Endothelial cell (in vitro differentiated cells): ENCODE results near the gene PRCC. TPM values are rescaled to one million over a fixed set of nuclear protein-coding genes. Genes with fewer than 3 reads are reported as not detected.

ENCODE experiments used
- DNase-seq: peaks from one replicate; pipeline ENCODE4 v3.0.0; 2021; ENCODE audit warnings: low spot score
- H3K27ac Mint-ChIP-seq: one replicate; pipeline ENCODE4 v1.8.0; 2021; ENCODE audit warnings: mixed read lengths, inconsistent platforms; ENCODE audit not compliant: unreplicated experiment
- H3K27me3 Mint-ChIP-seq: one replicate; pipeline ENCODE4 v1.8.0; 2021; ENCODE audit warnings: mild to moderate bottlenecking, moderate library complexity, mixed read lengths, inconsistent platforms; ENCODE audit not compliant: unreplicated experiment
- H3K36me3 Mint-ChIP-seq: one replicate; pipeline ENCODE4 v1.8.0; 2021; ENCODE audit warnings: mild to moderate bottlenecking, low read depth, mixed read lengths, inconsistent platforms; ENCODE audit not compliant: unreplicated experiment
- H3K4me1 Mint-ChIP-seq: one replicate; pipeline ENCODE4 v1.8.0; 2021; ENCODE audit warnings: mild to moderate bottlenecking, mixed read lengths, inconsistent platforms; ENCODE audit not compliant: unreplicated experiment
- H3K4me3 Mint-ChIP-seq: one replicate; pipeline ENCODE4 v1.8.0; 2021; ENCODE audit warnings: mild to moderate bottlenecking, mixed read lengths, inconsistent platforms; ENCODE audit not compliant: unreplicated experiment
- H3K9me3 Mint-ChIP-seq: one replicate; pipeline ENCODE4 v1.8.0; 2021; ENCODE audit warnings: mixed read lengths, inconsistent platforms; ENCODE audit not compliant: unreplicated experiment
- total RNA-seq: library from RNA; stranded (reverse); fragmentation: NEBNext Ultra II Directional; extraction: Animal tissue kit (Norgen Biotek cat#: 25700); gene quantifications from one replicate; pipeline ENCODE4 v1.2.1, GENCODE V29; 2021; ENCODE audit not compliant: unreplicated experiment
- TF ChIP-seq, protein P1 (sequence below): fragments of 200-600 bp; sonication (generic); IDR thresholded peaks from one replicate; pipeline ENCODE4 v1.5.0; 2021; ENCODE audit warnings: antibody characterized with exemption; ENCODE audit not compliant: unreplicated experiment

PRCC gene
- total RNA-seq, 1 donor from 2014 or later: 91.9 TPM

DNA sequence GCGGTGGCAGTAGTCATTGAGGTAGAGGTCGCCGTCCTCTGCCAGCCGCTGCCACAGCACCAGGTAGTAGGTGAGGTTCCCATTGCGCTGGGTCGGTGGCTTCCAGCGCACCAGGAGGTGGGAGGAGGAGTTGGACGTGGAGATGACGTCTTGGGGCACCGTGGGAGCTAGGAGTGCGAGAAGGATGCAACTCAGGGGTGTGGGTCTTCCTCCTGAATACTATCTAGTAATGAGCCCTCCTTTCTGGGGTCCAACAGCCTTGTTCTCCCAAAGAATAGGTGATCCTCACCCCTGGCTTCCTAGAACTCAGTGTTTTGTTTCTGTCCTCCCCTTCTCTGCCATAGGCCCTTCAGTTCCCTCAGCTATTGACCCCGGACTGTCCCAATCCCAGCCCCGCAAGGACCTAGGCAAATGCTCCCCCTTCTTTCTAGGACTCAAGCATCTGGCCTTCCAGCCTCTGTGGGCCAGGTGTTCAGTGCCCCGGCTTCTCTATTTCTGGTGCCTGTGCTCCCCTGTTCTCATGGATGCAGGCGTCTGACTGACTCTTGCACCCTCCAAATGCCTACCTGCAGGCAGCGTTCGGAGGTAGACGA is 78.7 kb downstream of the PRCC start:
- no peak overlapping the region for H3K4me3 Mint-ChIP-seq
- H3K27ac Mint-ChIP-seq: no peak overlapping the region
- DNase-seq: no peak
- H3K27me3 Mint-ChIP-seq: peaks cover 45% of the 10 kb centered on the region
- peaks cover 13% of the 10 kb centered on the region for H3K4me1 Mint-ChIP-seq
- TF ChIP-seq, protein P1, sequence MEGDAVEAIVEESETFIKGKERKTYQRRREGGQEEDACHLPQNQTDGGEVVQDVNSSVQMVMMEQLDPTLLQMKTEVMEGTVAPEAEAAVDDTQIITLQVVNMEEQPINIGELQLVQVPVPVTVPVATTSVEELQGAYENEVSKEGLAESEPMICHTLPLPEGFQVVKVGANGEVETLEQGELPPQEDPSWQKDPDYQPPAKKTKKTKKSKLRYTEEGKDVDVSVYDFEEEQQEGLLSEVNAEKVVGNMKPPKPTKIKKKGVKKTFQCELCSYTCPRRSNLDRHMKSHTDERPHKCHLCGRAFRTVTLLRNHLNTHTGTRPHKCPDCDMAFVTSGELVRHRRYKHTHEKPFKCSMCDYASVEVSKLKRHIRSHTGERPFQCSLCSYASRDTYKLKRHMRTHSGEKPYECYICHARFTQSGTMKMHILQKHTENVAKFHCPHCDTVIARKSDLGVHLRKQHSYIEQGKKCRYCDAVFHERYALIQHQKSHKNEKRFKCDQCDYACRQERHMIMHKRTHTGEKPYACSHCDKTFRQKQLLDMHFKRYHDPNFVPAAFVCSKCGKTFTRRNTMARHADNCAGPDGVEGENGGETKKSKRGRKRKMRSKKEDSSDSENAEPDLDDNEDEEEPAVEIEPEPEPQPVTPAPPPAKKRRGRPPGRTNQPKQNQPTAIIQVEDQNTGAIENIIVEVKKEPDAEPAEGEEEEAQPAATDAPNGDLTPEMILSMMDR: no peak
- no peaks in the 10 kb centered on the region for H3K36me3 Mint-ChIP-seq
- no peaks in the 10 kb centered on the region for H3K9me3 Mint-ChIP-seq

DNA sequence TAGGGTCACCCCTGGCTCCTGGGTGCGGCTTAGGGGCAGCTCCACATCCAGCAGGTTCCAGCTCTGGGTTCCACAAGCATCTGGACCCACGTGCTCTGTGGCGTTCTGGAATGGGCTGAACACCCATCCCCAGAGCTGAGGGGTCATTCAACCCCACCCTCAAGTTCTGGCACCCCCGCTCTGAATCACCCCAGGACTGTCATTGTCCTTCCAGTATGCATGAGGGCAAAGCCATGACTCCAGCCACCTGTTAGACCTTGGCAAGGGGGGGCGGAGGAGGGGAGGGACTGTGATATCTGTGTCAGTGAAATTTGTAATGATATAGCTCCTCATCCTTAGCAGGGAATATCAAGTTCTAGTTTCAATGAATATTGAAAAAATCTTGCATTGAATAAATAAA is 79.3 kb downstream of the PRCC start:
- Mint-ChIP-seq H3K27me3 (peaks cover 49% of the 10 kb centered on the region), H3K9me3 (no peaks in the 10 kb centered on the region), H3K4me1 (peaks cover 13% of the 10 kb centered on the region), H3K36me3 (no peaks in the 10 kb centered on the region), H3K27ac (no peak overlapping the region), H3K4me3 (no peak overlapping the region)
- no peak for DNase-seq
- TF ChIP-seq, protein P1: no peak

DNA sequence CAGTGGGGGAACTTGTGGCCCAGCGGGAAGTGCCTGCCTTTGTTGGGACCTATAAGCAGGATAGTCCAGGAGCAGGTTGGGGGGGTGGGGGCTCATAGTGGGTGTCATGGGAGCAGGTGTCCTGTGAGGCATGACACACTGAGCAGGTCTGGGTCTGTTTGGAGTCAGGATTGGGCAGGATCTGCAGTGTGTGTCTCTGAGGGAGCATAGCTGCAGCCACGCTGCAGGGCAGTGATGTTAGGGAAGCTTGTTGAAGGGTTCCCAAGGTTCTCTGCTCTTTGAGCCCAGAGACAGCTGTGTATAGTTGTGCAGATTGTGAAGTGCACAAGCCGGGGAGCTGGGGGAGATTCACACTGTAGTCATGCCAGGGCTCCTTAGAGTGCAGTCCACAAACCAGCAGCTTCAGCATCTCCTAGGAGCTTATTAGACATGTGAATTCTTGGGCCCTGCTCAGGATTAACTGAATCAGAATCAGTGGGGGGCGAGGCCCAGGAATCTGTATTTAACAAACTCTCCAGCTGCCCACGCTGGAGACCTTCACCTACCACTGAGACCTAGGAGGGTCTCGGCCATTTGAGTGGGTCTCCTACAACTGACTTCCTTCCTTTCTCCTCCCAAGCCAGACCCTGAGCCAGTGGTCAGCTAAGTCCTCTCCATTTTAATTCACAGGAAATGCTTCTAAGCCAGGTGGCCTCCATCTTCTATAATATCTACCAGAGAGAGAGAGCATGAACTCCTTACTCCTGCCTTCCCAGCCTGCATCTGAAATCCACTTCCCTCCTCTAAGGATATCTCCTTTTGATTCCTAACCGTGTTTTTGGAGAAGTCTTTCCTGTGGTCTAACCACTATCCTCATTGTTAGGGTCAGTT is 80.5 kb downstream of the PRCC start:
- no peaks in the 10 kb centered on the region for H3K36me3 Mint-ChIP-seq

DNA sequence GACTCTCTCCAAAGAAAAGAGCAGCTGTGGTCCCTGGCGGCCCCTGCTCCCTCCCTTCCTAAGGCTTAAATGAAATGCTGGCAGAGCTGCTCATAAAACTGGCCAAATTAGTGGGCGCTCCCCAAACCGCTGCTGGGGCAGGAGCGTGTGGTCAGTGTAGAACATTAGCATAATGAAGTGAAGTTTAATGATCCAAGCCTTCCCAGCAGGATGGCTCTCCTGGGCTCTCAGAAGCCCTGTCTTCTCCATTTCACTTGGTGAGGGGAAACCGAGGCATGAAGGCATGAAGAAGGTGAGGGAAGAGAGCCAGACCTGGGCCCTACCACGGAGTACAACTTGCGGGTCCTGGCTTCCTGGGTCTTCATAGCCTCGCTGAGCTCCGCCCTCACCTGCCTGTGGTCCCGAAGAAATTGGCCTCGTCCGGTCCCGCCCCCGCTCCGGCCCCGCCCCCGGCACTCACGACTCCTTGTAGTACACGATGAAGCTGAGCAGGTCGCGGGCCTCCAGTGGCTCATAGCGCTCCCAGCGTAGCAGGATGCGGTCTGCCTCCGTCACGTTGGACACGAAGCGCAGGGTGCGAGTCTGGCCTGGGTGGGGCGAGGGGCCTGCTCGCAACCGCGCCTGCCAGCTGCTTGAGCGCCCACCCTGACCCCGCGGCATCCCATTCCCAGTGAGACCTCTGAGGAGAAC is 81.3 kb downstream of the PRCC start:
- Mint-ChIP-seq H3K9me3 (no peaks in the 10 kb centered on the region), H3K4me1 (peaks cover 13% of the 10 kb centered on the region), H3K27me3 (peaks cover 42% of the 10 kb centered on the region), H3K4me3 (no peak overlapping the region), H3K36me3 (no peaks in the 10 kb centered on the region), H3K27ac (no peak overlapping the region)
- TF ChIP-seq, protein P1: no peak
- DNase-seq: no peak

More for the DNA sequence above, 80.5 kb downstream of the PRCC start:
- Mint-ChIP-seq H3K27me3 (peaks cover 42% of the 10 kb centered on the region), H3K4me1 (peaks cover 13% of the 10 kb centered on the region), H3K4me3 (no peak overlapping the region), H3K27ac (peak overlapping the region; percentile 21), H3K9me3 (no peaks in the 10 kb centered on the region)
- no peak for DNase-seq
- TF ChIP-seq, protein P1: no peak
